ENCODE measurements around the gene ACOX2.

The ACOX2 gene

GRCh38 chr3:58566398-58567250 lies 29.6 kb upstream of the ACOX2 start:
- no peak for DNase-seq

- no peak for DNase-seq
Measured at GRCh38 chr3:58565621-58566397, 28.8 kb upstream of the ACOX2 start.

- no peak for DNase-seq
Measured at GRCh38 chr3:58564456-58565160, 27.6 kb upstream of the ACOX2 start.

- no peak for DNase-seq
Measured at GRCh38 chr3:58564054-58564453, 27.1 kb upstream of the ACOX2 start.

- DNase-seq: no peak
Measured at GRCh38 chr3:58563386-58564035, 26.5 kb upstream of the ACOX2 start.

- DNase-seq: no peak
Measured at GRCh38 chr3:58562498-58562897, 25.5 kb upstream of the ACOX2 start.

GRCh38 chr3:58560771-58561311 lies 23.9 kb upstream of the ACOX2 start:
- DNase-seq: no peak

- no peak for DNase-seq
Measured at GRCh38 chr3:58559586-58559985, 22.6 kb upstream of the ACOX2 start.

GRCh38 chr3:58557491-58557890 lies 20.5 kb upstream of the ACOX2 start:
- DNase-seq: no peak

- no peak for DNase-seq
Measured at GRCh38 chr3:58556761-58557221, 19.8 kb upstream of the ACOX2 start.

- no peak for DNase-seq
Measured at GRCh38 chr3:58556001-58556400, 19.0 kb upstream of the ACOX2 start.

GRCh38 chr3:58555203-58555602 lies 18.2 kb upstream of the ACOX2 start:
- no peak for DNase-seq

GRCh38 chr3:58553003-58553402 lies 16.0 kb upstream of the ACOX2 start:
- DNase-seq: no peak

GRCh38 chr3:58551636-58552180 lies 14.7 kb upstream of the ACOX2 start:
- no peak for DNase-seq

- DNase-seq: no peak
Measured at GRCh38 chr3:58544541-58544940, 7.6 kb upstream of the ACOX2 start.

GRCh38 chr3:58540176-58540858 lies 3.3 kb upstream of the ACOX2 start:
- DNase-seq: no peak

GRCh38 chr3:58539626-58540025 lies 2.6 kb upstream of the ACOX2 start:
- DNase-seq: no peak

- DNase-seq: no peak
Measured at GRCh38 chr3:58537412-58538301, 667 bp upstream of the ACOX2 start.

- no peak for DNase-seq
Measured at GRCh38 chr3:58535531-58536500, 1.2 kb downstream of the ACOX2 start.

Measured in activated naive CD4-positive, alpha-beta T cell treated with Interleukin-2 at 50 U/mL for 16 hours (primary cell).